ENCODE data around the gene GJA5. TPM values are rescaled to one million over a fixed set of nuclear protein-coding genes. Genes with fewer than 3 reads are reported as not detected.

GJA5 gene
- total and polyA plus RNA-seq, 2 experiments from 2014 or later, result 0.24 to 1.7 TPM

DNA sequence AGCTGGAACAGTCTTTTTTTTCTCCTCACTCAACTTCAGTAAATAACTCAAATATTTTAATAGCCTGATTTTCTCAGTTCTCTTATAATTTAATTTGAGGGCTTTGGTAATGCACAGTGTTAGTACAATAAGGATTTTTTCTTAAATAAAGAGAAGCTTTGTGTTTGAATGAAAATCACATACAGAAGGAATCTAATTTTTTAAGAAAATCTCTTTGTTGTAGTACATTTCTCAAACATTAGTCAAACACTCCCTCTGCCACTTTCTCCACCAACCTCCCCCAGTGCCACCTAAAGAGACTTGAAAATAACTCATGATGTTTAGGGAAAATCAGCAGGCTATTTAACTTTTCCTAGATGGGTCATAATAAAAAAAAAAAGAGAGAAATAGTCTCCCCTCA lies 47.8 kb downstream of the GJA5 start:
- H3K4me3 ChIP-seq, result no peak overlapping the region
- H3F3A ChIP-seq (replicated peaks; ENCODE audit: low read depth), result no peaks in the 10 kb centered on the region
- no peaks in the 10 kb centered on the region for H3K9me2 ChIP-seq (ENCODE audit: insufficient read depth)
- no peaks in the 10 kb centered on the region for H3K79me2 ChIP-seq (replicated peaks; ENCODE audit: insufficient read depth)
- H3K27me3 Mint-ChIP-seq (ENCODE audit: insufficient read depth, low read depth, poor library complexity), result peaks cover 6% of the 10 kb centered on the region
- no peaks in the 10 kb centered on the region for H3K36me3 ChIP-seq (ENCODE audit: insufficient read depth)
- no peaks in the 10 kb centered on the region for H3K36me3 Mint-ChIP-seq (ENCODE audit: low read depth)
- no peak for ATAC-seq
- no peak overlapping the region for H3K27ac ChIP-seq (ENCODE audit: low read depth)
- H3K27me3 ChIP-seq (ENCODE audit: insufficient read depth), result no peaks in the 10 kb centered on the region
- no peak overlapping the region for H3K4me3 Mint-ChIP-seq
- no peaks in the 10 kb centered on the region for H3K9me3 Mint-ChIP-seq
- no peak overlapping the region for H3K4me2 ChIP-seq
- 0 out of 3 replicates have a peak, but pooled peaks cover 4% of the 10 kb centered on the region for H3K4me1 Mint-ChIP-seq
- no peaks in the 10 kb centered on the region; the same call in 1 of the 2 replicates for H3K4me1 ChIP-seq (ENCODE audit: insufficient read depth)
- TF ChIP-seq ZNF331 (CRISPR knock-in tag; IDR thresholded peaks at IDR 0.05; ENCODE audit: low read depth) (no peak), EZH2 (IDR thresholded peaks at IDR 0.05; ENCODE audit: low read depth, unreplicated experiment) (no peak), POLR2AphosphoS5 (IDR thresholded peaks at IDR 0.05; ENCODE audit: low read depth) (no peak), ZNF114 (CRISPR knock-in tag; IDR thresholded peaks at IDR 0.05) (no peak), STAT1 (IDR thresholded peaks at IDR 0.05; ENCODE audit: unreplicated experiment) (no peak), JUNB (IDR thresholded peaks at IDR 0.05; ENCODE audit: unreplicated experiment) (no peak), CREB1 (CRISPR knock-in tag; IDR thresholded peaks at IDR 0.05; ENCODE audit: low read depth) (no peak), EZH2phosphoT487 (IDR thresholded peaks at IDR 0.05; ENCODE audit: unreplicated experiment) (no peak), NANOG (IDR thresholded peaks at IDR 0.05; ENCODE audit: borderline replicate concordance) (no peak)
- TF ChIP-seq, protein P1, sequence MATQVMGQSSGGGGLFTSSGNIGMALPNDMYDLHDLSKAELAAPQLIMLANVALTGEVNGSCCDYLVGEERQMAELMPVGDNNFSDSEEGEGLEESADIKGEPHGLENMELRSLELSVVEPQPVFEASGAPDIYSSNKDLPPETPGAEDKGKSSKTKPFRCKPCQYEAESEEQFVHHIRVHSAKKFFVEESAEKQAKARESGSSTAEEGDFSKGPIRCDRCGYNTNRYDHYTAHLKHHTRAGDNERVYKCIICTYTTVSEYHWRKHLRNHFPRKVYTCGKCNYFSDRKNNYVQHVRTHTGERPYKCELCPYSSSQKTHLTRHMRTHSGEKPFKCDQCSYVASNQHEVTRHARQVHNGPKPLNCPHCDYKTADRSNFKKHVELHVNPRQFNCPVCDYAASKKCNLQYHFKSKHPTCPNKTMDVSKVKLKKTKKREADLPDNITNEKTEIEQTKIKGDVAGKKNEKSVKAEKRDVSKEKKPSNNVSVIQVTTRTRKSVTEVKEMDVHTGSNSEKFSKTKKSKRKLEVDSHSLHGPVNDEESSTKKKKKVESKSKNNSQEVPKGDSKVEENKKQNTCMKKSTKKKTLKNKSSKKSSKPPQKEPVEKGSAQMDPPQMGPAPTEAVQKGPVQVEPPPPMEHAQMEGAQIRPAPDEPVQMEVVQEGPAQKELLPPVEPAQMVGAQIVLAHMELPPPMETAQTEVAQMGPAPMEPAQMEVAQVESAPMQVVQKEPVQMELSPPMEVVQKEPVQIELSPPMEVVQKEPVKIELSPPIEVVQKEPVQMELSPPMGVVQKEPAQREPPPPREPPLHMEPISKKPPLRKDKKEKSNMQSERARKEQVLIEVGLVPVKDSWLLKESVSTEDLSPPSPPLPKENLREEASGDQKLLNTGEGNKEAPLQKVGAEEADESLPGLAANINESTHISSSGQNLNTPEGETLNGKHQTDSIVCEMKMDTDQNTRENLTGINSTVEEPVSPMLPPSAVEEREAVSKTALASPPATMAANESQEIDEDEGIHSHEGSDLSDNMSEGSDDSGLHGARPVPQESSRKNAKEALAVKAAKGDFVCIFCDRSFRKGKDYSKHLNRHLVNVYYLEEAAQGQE (IDR thresholded peaks at IDR 0.05; ENCODE audit: unreplicated experiment), result no peak
- TF ChIP-seq, protein P2, sequence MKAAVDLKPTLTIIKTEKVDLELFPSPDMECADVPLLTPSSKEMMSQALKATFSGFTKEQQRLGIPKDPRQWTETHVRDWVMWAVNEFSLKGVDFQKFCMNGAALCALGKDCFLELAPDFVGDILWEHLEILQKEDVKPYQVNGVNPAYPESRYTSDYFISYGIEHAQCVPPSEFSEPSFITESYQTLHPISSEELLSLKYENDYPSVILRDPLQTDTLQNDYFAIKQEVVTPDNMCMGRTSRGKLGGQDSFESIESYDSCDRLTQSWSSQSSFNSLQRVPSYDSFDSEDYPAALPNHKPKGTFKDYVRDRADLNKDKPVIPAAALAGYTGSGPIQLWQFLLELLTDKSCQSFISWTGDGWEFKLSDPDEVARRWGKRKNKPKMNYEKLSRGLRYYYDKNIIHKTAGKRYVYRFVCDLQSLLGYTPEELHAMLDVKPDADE (IDR thresholded peaks at IDR 0.05), result no peak
- TF ChIP-seq, protein P3, sequence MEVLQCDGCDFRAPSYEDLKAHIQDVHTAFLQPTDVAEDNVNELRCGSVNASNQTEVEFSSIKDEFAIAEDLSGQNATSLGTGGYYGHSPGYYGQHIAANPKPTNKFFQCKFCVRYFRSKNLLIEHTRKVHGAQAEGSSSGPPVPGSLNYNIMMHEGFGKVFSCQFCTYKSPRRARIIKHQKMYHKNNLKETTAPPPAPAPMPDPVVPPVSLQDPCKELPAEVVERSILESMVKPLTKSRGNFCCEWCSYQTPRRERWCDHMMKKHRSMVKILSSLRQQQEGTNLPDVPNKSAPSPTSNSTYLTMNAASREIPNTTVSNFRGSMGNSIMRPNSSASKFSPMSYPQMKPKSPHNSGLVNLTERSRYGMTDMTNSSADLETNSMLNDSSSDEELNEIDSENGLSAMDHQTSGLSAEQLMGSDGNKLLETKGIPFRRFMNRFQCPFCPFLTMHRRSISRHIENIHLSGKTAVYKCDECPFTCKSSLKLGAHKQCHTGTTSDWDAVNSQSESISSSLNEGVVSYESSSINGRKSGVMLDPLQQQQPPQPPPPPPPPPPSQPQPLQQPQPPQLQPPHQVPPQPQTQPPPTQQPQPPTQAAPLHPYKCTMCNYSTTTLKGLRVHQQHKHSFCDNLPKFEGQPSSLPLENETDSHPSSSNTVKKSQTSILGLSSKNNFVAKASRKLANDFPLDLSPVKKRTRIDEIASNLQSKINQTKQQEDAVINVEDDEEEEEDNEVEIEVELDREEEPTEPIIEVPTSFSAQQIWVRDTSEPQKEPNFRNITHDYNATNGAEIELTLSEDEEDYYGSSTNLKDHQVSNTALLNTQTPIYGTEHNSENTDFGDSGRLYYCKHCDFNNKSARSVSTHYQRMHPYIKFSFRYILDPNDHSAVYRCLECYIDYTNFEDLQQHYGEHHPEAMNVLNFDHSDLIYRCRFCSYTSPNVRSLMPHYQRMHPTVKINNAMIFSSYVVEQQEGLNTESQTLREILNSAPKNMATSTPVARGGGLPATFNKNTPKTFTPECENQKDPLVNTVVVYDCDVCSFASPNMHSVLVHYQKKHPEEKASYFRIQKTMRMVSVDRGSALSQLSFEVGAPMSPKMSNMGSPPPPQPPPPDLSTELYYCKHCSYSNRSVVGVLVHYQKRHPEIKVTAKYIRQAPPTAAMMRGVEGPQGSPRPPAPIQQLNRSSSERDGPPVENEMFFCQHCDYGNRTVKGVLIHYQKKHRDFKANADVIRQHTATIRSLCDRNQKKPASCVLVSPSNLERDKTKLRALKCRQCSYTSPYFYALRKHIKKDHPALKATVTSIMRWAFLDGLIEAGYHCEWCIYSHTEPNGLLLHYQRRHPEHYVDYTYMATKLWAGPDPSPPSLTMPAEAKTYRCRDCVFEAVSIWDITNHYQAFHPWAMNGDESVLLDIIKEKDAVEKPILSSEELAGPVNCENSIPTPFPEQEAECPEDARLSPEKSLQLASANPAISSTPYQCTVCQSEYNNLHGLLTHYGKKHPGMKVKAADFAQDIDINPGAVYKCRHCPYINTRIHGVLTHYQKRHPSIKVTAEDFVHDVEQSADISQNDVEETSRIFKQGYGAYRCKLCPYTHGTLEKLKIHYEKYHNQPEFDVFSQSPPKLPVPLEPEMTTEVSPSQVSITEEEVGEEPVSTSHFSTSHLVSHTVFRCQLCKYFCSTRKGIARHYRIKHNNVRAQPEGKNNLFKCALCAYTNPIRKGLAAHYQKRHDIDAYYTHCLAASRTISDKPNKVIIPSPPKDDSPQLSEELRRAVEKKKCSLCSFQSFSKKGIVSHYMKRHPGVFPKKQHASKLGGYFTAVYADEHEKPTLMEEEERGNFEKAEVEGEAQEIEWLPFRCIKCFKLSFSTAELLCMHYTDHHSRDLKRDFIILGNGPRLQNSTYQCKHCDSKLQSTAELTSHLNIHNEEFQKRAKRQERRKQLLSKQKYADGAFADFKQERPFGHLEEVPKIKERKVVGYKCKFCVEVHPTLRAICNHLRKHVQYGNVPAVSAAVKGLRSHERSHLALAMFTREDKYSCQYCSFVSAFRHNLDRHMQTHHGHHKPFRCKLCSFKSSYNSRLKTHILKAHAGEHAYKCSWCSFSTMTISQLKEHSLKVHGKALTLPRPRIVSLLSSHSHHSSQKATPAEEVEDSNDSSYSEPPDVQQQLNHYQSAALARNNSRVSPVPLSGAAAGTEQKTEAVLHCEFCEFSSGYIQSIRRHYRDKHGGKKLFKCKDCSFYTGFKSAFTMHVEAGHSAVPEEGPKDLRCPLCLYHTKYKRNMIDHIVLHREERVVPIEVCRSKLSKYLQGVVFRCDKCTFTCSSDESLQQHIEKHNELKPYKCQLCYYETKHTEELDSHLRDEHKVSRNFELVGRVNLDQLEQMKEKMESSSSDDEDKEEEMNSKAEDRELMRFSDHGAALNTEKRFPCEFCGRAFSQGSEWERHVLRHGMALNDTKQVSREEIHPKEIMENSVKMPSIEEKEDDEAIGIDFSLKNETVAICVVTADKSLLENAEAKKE (CRISPR knock-in tag; IDR thresholded peaks at IDR 0.05), result no peak
- TF ChIP-seq, protein P4, sequence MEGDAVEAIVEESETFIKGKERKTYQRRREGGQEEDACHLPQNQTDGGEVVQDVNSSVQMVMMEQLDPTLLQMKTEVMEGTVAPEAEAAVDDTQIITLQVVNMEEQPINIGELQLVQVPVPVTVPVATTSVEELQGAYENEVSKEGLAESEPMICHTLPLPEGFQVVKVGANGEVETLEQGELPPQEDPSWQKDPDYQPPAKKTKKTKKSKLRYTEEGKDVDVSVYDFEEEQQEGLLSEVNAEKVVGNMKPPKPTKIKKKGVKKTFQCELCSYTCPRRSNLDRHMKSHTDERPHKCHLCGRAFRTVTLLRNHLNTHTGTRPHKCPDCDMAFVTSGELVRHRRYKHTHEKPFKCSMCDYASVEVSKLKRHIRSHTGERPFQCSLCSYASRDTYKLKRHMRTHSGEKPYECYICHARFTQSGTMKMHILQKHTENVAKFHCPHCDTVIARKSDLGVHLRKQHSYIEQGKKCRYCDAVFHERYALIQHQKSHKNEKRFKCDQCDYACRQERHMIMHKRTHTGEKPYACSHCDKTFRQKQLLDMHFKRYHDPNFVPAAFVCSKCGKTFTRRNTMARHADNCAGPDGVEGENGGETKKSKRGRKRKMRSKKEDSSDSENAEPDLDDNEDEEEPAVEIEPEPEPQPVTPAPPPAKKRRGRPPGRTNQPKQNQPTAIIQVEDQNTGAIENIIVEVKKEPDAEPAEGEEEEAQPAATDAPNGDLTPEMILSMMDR (conservative IDR thresholded peaks at IDR 0.05; ENCODE audit: low read depth in 2 of 2), result no peak
- no peak for DNase-seq (ENCODE audit: low spot score)
- no peak overlapping the region for H2AFZ ChIP-seq
- H4K20me1 ChIP-seq (replicated peaks; ENCODE audit: insufficient read depth), result no peaks in the 10 kb centered on the region
- H3K27ac Mint-ChIP-seq, result no peak overlapping the region
